K562 (cell line): ENCODE measurements around the gene PPP1CB. TPM values are rescaled to one million over a fixed set of nuclear protein-coding genes. Genes with fewer than 3 reads are reported as not detected.

Experiments
- ATF7 ChIP-seq: fragments of 450-650 bp; IDR thresholded peaks from 2 replicates; pipeline ENCODE4 v1.7.1; 2014; ENCODE audit warnings: mild to moderate bottlenecking, moderate library complexity
- BACH1 ChIP-seq: fragments of 200-800 bp; sonication (Bioruptor generic); IDR thresholded peaks from 2 replicates; pipeline ENCODE4 v1.6.1; 2016; ENCODE audit warnings: missing genetic modification characterization, missing compliant biosample characterization
- CCAR2 ChIP-seq: fragments of 200-400 bp; formaldehyde crosslinking; IDR thresholded peaks from 2 replicates; pipeline ENCODE4 v1.6.1; 2017; ENCODE audit warnings: mild to moderate bottlenecking, low read depth, low read length
- CREB1 ChIP-seq, 2 experiments: sonication (generic) in 1 of 2; formaldehyde crosslinking in 1 of 2; IDR thresholded peaks; 2 replicates each; pipeline versions ENCODE4 v1.6.1 to v1.8.0; 2012 to 2022; ENCODE audit warnings: inconsistent platforms in 1 of 2, mild to moderate bottlenecking in 1 of 2, missing genetic modification reagents in 1 of 2, moderate library complexity in 1 of 2
- HSF4 ChIP-seq: fragments of 250-450 bp; sonication (Bioruptor Pico); IDR thresholded peaks from 2 replicates; pipeline ENCODE4 v2.1.2; 2022; ENCODE audit warnings: mild to moderate bottlenecking, moderate library complexity, borderline replicate concordance
- L3MBTL2 ChIP-seq: fragments of 450-650 bp; IDR thresholded peaks from 2 replicates; pipeline ENCODE4 v1.6.1; 2016; ENCODE audit warnings: mild to moderate bottlenecking, moderate library complexity
- MEIS2 ChIP-seq: fragments of 450-650 bp; IDR thresholded peaks from 2 replicates; pipeline ENCODE4 v1.6.1; 2014; ENCODE audit warnings: mild to moderate bottlenecking; ENCODE audit not compliant: partially characterized antibody
- OTX1 ChIP-seq: fragments of 450-650 bp; formaldehyde crosslinking; IDR thresholded peaks from 2 replicates; pipeline ENCODE4 v1.4.0; 2022; ENCODE audit warnings: mild to moderate bottlenecking
- RAD21 ChIP-seq, 2 experiments: fragments of 250-450 bp in 1 of 2; fragments of 450-650 bp in 1 of 2; sonication (Bioruptor Pico) in 1 of 2; formaldehyde crosslinking in 1 of 2; IDR thresholded peaks in 1 of 2; conservative IDR thresholded peaks in 1 of 2; 2 replicates each; pipeline versions ENCODE4 v1.4.0 to v1.8.0; 2020 to 2022; ENCODE audit warnings: mild to moderate bottlenecking in 2 of 2, moderate library complexity in 1 of 2
- RCOR1 ChIP-seq, 2 experiments: IDR thresholded peaks; 2 replicates each; pipeline ENCODE4 v1.6.1; 2012; ENCODE audit warnings: low read depth in 2 of 2, low read length in 2 of 2, borderline replicate concordance in 1 of 2, improper control_type of control experiment in 1 of 2
- SMAD4 ChIP-seq: fragments of 250-450 bp; sonication (Bioruptor Pico); conservative IDR thresholded peaks from 2 replicates; pipeline ENCODE4 v1.8.0; 2021; ENCODE audit warnings: inconsistent platforms, mild to moderate bottlenecking, moderate library complexity
- SMARCE1 ChIP-seq: fragments of 450-650 bp; IDR thresholded peaks from 2 replicates; pipeline ENCODE4 v1.7.1; 2016; ENCODE audit warnings: mild to moderate bottlenecking
- SOX6 ChIP-seq: fragments of 450-650 bp; IDR thresholded peaks from 2 replicates; pipeline ENCODE4 v1.6.1; 2014; ENCODE audit warnings: mild to moderate bottlenecking
- polyA plus RNA-seq, 8 experiments: library from polyadenylated mRNA; depleted of rRNA in 4 of 8; stranded (reverse) in 5 of 8; unstranded in 3 of 8; fragments of >200 nt; fragmentation: Nextera tagmentation in 2 of 8; fragmentation: Illumina TruSeq in 1 of 8; extraction: Ambion mirVana in 2 of 8; extraction: Trizol in 1 of 8; gene quantifications; 2 replicates each; pipeline versions ENCODE4 v1.2.1 to v1.2.3, GENCODE V29; 2011 to 2014; ENCODE audit warnings: inconsistent platforms in 1 of 8, missing spikeins in 1 of 8
- total RNA-seq, 7 experiments: library from RNA; depleted of rRNA in 6 of 7; stranded (reverse); fragments of >200 nt in 6 of 7; fragmentation: Illumina TruSeq in 2 of 7; extraction: Trizol in 2 of 7; gene quantifications; 2 replicates each; pipeline versions ENCODE4 v1.2.1 to v1.2.3, GENCODE V29; 2011 to 2021; ENCODE audit warnings: low replicate concordance in 1 of 7
- TF ChIP-seq, protein P1 (sequence below): fragments of 450-650 bp; IDR thresholded peaks from 2 replicates; pipeline ENCODE4 v1.6.1; 2016
- TF ChIP-seq, protein P2 (sequence below): fragments of 450-650 bp; IDR thresholded peaks from 2 replicates; pipeline ENCODE4 v1.6.1; 2016; ENCODE audit warnings: mild to moderate bottlenecking, moderate library complexity

Gene PPP1CB
- total and polyA plus RNA-seq, 9 of the 15 experiments (the other 6 are each of a cell fraction or from before 2014, with no cell fraction given): 25.6 to 118 (median 58.9) TPM

DNA sequence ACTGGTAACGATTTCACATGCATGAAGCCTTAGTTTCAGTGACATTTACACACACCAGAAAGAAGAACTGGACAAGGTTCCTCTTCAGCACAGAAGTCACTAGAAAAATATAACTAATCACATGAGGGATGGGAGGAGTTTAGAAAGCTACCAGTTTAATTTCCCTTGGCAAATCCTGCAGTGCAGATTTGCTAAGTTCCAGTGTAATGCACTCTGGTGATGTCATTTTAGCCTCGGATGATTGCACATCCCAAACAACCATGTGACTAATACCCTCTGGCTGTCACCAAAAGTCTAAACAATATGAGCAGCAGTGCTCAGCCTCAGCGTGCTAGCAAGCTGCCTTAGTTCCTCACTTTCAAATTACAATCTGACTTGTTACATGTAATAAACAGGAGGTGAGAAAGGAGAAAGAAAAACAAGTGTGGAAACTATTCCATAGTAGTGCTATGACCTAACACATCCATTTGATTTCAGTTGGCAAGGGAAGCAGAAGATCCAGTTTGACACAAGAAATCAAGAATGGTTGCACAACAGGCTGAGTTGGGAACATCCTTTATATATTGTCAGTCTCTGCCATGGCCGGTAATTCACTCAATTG is 35.3 kb upstream of the PPP1CB start (continued):
- TF ChIP-seq BACH1 (tag) (peak; percentile 29; the same call in 1 of the 2 replicates), ATF7 (peak; percentile 94), SOX6 (no peak), SMAD4 (CRISPR knock-in tag) (peak; percentile 26; the same call in 1 of the 2 replicates), SMARCE1 (peak; percentile 24; the same call in 1 of the 2 replicates), RAD21 (CRISPR knock-in tag; conservative IDR thresholded peaks at IDR 0.05 in 1 of 2, IDR thresholded peaks at IDR 0.05 in 1 of 2) (0 out of 4 replicates have a peak, but pooled peaks of 1 of the 2 experiments have one; percentile 1), MEIS2 (peak; percentile 43), CREB1 (IDR thresholded peaks at IDR 0.05) (peak; percentile 30; the same call in 1 of the 2 replicates), CREB1 (CRISPR knock-in tag; IDR thresholded peaks at IDR 0.05) (no peak), HSF4 (no peak), RCOR1 (IDR thresholded peaks at IDR 0.05; ENCODE audit: borderline replicate concordance in 1 of 2, low read depth in 2 of 2, low read length in 2 of 2) (peak in 1 of 2 experiments; percentile 26; a peak in 1 of 4 replicates), CCAR2 (no peak), OTX1 (CRISPR knock-in tag) (no peak), L3MBTL2 (peak; percentile 64)
- TF ChIP-seq, protein P1, sequence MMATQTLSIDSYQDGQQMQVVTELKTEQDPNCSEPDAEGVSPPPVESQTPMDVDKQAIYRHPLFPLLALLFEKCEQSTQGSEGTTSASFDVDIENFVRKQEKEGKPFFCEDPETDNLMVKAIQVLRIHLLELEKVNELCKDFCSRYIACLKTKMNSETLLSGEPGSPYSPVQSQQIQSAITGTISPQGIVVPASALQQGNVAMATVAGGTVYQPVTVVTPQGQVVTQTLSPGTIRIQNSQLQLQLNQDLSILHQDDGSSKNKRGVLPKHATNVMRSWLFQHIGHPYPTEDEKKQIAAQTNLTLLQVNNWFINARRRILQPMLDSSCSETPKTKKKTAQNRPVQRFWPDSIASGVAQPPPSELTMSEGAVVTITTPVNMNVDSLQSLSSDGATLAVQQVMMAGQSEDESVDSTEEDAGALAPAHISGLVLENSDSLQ: peak; percentile 65
- TF ChIP-seq, protein P2, sequence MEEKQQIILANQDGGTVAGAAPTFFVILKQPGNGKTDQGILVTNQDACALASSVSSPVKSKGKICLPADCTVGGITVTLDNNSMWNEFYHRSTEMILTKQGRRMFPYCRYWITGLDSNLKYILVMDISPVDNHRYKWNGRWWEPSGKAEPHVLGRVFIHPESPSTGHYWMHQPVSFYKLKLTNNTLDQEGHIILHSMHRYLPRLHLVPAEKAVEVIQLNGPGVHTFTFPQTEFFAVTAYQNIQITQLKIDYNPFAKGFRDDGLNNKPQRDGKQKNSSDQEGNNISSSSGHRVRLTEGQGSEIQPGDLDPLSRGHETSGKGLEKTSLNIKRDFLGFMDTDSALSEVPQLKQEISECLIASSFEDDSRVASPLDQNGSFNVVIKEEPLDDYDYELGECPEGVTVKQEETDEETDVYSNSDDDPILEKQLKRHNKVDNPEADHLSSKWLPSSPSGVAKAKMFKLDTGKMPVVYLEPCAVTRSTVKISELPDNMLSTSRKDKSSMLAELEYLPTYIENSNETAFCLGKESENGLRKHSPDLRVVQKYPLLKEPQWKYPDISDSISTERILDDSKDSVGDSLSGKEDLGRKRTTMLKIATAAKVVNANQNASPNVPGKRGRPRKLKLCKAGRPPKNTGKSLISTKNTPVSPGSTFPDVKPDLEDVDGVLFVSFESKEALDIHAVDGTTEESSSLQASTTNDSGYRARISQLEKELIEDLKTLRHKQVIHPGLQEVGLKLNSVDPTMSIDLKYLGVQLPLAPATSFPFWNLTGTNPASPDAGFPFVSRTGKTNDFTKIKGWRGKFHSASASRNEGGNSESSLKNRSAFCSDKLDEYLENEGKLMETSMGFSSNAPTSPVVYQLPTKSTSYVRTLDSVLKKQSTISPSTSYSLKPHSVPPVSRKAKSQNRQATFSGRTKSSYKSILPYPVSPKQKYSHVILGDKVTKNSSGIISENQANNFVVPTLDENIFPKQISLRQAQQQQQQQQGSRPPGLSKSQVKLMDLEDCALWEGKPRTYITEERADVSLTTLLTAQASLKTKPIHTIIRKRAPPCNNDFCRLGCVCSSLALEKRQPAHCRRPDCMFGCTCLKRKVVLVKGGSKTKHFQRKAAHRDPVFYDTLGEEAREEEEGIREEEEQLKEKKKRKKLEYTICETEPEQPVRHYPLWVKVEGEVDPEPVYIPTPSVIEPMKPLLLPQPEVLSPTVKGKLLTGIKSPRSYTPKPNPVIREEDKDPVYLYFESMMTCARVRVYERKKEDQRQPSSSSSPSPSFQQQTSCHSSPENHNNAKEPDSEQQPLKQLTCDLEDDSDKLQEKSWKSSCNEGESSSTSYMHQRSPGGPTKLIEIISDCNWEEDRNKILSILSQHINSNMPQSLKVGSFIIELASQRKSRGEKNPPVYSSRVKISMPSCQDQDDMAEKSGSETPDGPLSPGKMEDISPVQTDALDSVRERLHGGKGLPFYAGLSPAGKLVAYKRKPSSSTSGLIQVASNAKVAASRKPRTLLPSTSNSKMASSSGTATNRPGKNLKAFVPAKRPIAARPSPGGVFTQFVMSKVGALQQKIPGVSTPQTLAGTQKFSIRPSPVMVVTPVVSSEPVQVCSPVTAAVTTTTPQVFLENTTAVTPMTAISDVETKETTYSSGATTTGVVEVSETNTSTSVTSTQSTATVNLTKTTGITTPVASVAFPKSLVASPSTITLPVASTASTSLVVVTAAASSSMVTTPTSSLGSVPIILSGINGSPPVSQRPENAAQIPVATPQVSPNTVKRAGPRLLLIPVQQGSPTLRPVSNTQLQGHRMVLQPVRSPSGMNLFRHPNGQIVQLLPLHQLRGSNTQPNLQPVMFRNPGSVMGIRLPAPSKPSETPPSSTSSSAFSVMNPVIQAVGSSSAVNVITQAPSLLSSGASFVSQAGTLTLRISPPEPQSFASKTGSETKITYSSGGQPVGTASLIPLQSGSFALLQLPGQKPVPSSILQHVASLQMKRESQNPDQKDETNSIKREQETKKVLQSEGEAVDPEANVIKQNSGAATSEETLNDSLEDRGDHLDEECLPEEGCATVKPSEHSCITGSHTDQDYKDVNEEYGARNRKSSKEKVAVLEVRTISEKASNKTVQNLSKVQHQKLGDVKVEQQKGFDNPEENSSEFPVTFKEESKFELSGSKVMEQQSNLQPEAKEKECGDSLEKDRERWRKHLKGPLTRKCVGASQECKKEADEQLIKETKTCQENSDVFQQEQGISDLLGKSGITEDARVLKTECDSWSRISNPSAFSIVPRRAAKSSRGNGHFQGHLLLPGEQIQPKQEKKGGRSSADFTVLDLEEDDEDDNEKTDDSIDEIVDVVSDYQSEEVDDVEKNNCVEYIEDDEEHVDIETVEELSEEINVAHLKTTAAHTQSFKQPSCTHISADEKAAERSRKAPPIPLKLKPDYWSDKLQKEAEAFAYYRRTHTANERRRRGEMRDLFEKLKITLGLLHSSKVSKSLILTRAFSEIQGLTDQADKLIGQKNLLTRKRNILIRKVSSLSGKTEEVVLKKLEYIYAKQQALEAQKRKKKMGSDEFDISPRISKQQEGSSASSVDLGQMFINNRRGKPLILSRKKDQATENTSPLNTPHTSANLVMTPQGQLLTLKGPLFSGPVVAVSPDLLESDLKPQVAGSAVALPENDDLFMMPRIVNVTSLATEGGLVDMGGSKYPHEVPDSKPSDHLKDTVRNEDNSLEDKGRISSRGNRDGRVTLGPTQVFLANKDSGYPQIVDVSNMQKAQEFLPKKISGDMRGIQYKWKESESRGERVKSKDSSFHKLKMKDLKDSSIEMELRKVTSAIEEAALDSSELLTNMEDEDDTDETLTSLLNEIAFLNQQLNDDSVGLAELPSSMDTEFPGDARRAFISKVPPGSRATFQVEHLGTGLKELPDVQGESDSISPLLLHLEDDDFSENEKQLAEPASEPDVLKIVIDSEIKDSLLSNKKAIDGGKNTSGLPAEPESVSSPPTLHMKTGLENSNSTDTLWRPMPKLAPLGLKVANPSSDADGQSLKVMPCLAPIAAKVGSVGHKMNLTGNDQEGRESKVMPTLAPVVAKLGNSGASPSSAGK: 0 out of 2 replicates have a peak, but pooled peaks have one; percentile 29
